ENCODE measurements around the gene ZNF124.
"Not testable (repeated sequence)": the region's sequence is repeated elsewhere in the genome, so short reads cannot be mapped to it uniquely, and the experiment has no call there.

- TF ChIP-seq CTCF, MAX (IDR thresholded peaks at IDR 0.05; ENCODE audit: low read depth, low read length): not testable (repeated sequence)
Observed at GRCh38 chr1:247126166-247126565, 45.7 kb downstream of the ZNF124 start.
